Measurements from ENCODE around the gene SYCE3. TPM values are rescaled to one million over a fixed set of nuclear protein-coding genes. Genes with fewer than 3 reads are reported as not detected.

Gene SYCE3
- total and polyA plus RNA-seq, 7 donors: not detected

DNA sequence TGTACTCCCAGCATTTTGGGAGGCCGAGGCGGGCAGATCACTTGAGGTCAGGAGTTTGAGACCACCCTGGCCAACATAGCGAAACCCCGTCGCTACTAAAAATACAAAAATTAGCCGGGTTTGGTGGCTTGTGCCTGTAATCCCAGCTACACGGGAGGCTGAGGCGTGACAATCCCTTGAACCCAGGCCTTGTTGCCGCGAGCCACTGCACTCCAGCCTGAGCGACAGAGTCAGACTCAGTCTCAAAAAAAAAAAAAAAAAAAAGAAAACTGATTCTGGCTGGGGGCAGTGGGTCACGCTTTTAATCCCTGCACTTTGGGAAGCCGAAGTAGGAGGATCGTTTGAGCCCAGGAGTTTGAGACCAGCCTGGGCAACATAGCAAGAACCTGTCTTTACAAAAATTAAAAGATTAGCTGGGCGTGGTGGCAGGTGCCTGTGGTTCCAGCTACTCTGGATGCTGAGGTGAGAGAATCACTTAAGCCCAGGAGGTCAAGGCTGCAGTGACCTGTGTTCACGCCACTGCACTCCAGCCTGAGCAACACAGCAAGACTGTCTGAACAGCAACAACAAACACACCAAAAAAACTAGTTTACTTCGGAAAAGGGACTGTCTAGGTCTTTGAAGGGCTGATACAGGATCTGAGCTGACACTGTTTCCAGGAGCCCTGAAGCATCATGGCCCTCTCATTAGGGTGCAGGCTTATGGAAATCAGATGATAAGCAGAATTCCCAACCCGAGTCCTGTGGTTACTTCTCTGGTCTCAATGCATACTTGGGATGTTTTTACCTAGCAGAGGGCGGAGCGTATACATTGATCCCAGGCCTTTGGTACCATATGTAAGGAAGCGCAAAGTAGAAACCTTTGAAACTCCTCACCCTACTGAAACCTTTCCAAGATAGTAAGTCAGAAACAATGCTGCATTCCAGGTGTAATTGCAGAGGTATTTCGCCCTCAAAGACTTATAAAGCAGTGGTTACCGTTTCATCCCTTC, 21.7 kb upstream of the SYCE3 start:
- TF ChIP-seq, protein P1, sequence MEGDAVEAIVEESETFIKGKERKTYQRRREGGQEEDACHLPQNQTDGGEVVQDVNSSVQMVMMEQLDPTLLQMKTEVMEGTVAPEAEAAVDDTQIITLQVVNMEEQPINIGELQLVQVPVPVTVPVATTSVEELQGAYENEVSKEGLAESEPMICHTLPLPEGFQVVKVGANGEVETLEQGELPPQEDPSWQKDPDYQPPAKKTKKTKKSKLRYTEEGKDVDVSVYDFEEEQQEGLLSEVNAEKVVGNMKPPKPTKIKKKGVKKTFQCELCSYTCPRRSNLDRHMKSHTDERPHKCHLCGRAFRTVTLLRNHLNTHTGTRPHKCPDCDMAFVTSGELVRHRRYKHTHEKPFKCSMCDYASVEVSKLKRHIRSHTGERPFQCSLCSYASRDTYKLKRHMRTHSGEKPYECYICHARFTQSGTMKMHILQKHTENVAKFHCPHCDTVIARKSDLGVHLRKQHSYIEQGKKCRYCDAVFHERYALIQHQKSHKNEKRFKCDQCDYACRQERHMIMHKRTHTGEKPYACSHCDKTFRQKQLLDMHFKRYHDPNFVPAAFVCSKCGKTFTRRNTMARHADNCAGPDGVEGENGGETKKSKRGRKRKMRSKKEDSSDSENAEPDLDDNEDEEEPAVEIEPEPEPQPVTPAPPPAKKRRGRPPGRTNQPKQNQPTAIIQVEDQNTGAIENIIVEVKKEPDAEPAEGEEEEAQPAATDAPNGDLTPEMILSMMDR (IDR thresholded peaks at IDR 0.05): no peak
- Histone ChIP-seq H3K9me3 (no peaks in the 10 kb centered on the region), H3K4me1 (peaks cover 22% of the 10 kb centered on the region), H3K27me3 (ENCODE audit: insufficient read depth in 3 of 3, low read length in 2 of 3) (no peaks in the 10 kb centered on the region), H3K36me3 (ENCODE audit: insufficient read depth in 1 of 2, low read depth in 1 of 2) (peaks cover 0 to 9% of the 10 kb centered on the region in 2 donors), H3K4me3 (no peak overlapping the region), H3K27ac (no peak overlapping the region)
- no peak for ATAC-seq
- intact Hi-C loops (cut with DNase I): loop anchor here in 1 of 2 donors (5.0 kb wide), 1 partner anchor 38 kb away; no protein-coding TSS in a partner anchor
- 94 to 95% (median 95%) methylated on average over 23 of the region's 23 CpGs for WGBS, 3 donors
- DNase-seq: no peak

- intact Hi-C loops (cut with DNase I): loop anchor here in 1 of 2 donors (5.0 kb wide), 1 partner anchor 39 kb away; no protein-coding TSS in a partner anchor
- H3K4me3 ChIP-seq: peak overlapping the region; percentile 94
- H3K4me1 ChIP-seq: peaks cover 31% of the 10 kb centered on the region
- peaks cover 0 to 15% of the 10 kb centered on the region in 2 donors for H3K36me3 ChIP-seq (ENCODE audit: insufficient read depth in 1 of 2, low read depth in 1 of 2)
- H3K27ac ChIP-seq: peak overlapping the region; percentile 100
- TF ChIP-seq, protein P1 (IDR thresholded peaks at IDR 0.05): no peak
- peak; percentile 18 to 34 (median 20) for ATAC-seq
- no peak for DNase-seq
- WGBS, 3 donors: 5 to 8% (median 7%) methylated on average over 33 to 37 of the region's 37 CpGs
- H3K9me3 ChIP-seq: no peaks in the 10 kb centered on the region
- no peaks in the 10 kb centered on the region for H3K27me3 ChIP-seq (ENCODE audit: insufficient read depth in 3 of 3, low read length in 2 of 3)
These were observed 20.7 kb upstream of the SYCE3 start for GRCh38 chr22:50583294-50583861.

GRCh38 chr22:50582493-50583293, 20.0 kb upstream of the SYCE3 start, which contains the start of gene CHKB:
Gene CHKB (minus strand): TSS chr22:50582849. CDS start chr22:50582781, 68 bp downstream.
- Histone ChIP-seq H3K4me1 (peaks cover 31% of the 10 kb centered on the region), H3K27me3 (ENCODE audit: insufficient read depth in 3 of 3, low read length in 2 of 3) (no peaks in the 10 kb centered on the region), H3K9me3 (no peaks in the 10 kb centered on the region), H3K4me3 (peak within 1 kb of the TSS; percentile 94), H3K36me3 (ENCODE audit: insufficient read depth in 1 of 2, low read depth in 1 of 2) (peaks cover 0 to 15% of the 10 kb centered on the region in 2 donors), H3K27ac (peak within 1 kb of the TSS; percentile 100)
- 0 to 1% (median 0%) methylated on average over 59 to 96 of the region's 96 CpGs for WGBS, 3 donors
- intact Hi-C loops (cut with DNase I): loop anchor here in 1 of 2 donors (5.0 kb wide), 1 partner anchor 40 kb away; no protein-coding TSS in a partner anchor
- peak; percentile 90 to 95 (median 94) for ATAC-seq
- peak; percentile 99 to 100 for DNase-seq
- TF ChIP-seq, protein P1 (IDR thresholded peaks at IDR 0.05): no peak

DNA sequence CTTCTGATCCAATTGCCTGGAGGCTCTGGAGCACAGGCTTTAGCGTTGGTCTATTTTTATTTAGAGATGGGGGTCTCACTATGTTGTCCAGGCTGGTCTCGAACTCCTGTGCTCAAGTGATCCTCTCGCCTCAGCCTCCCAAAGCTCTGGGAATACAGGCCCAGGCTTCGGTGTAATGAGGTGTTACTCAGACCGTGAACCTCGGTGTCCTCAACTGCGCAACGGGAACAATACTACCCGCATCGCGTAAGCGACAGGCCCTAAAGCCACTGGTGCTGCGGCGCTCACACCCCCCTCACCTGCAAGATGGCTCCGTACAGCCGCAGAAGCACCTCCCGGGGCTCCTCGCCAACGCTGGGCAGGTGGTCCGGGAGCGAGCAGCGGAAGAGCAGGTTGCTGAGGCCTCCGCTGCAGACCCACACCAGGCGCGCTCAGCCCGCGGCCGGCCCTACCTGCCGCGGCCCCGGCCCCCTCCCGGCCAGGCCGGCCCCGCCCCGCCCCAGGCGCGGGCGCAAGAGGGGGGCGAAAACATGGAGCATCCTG, 19.3 kb upstream of the SYCE3 start:
- H3K27ac ChIP-seq: peak overlapping the region; percentile 100
- peak overlapping the region; percentile 94 for H3K4me3 ChIP-seq
- peaks cover 0 to 20% of the 10 kb centered on the region in 2 donors for H3K36me3 ChIP-seq (ENCODE audit: insufficient read depth in 1 of 2, low read depth in 1 of 2)
- no peaks in the 10 kb centered on the region for H3K27me3 ChIP-seq (ENCODE audit: insufficient read depth in 3 of 3, low read length in 2 of 3)
- DNase-seq: no peak
- no peak for ATAC-seq
- peaks cover 36% of the 10 kb centered on the region for H3K4me1 ChIP-seq
- TF ChIP-seq, protein P1 (IDR thresholded peaks at IDR 0.05): no peak
- intact Hi-C loops (cut with DNase I): loop anchor here in 1 of 2 donors (5.0 kb wide), 1 partner anchor 40 kb away; no protein-coding TSS in a partner anchor
- 5 to 12% (median 9%) methylated on average over 23 to 39 of the region's 39 CpGs for WGBS, 3 donors
- no peaks in the 10 kb centered on the region for H3K9me3 ChIP-seq

Data from psoas muscle (tissue), 8 donors.